CD4-positive, alpha-beta T cell (primary cell): ENCODE data around the gene ZNF91. TPM values are rescaled to one million over a fixed set of nuclear protein-coding genes. Genes with fewer than 3 reads are reported as not detected.
A peak's percentile ranks its signal among the peaks of the same experiment; 100 is the strongest.

Experiments used
- ATAC-seq: fragments of 200-7000 bp; cut with Tn5 transposase; one replicate; pipeline ENCODE4 v1.10.0; 2022; ENCODE audit warnings: mild to moderate bottlenecking; ENCODE audit not compliant: poor library complexity
- CTCF ChIA-PET: fragments of 350-600 bp; sonication (Branson Sonifier 250); formaldehyde crosslinking; loops from one replicate; lab custom pipeline; 2021; ENCODE audit warnings: antibody characterized with exemption, inconsistent platforms; lab: Charles Lee
- POLR2A ChIA-PET: fragments of 350-600 bp; sonication (Branson Sonifier 250); formaldehyde crosslinking; loops from one replicate; lab custom pipeline; 2021; ENCODE audit warnings: antibody characterized with exemption, inconsistent platforms; lab: Charles Lee
- DNase-seq, 14 experiments: peaks; one replicate each; pipeline ENCODE4 v3.0.0-alpha.2; 2013 to 2020; ENCODE audit warnings: mixed read lengths in 2 of 14
- H3K27ac ChIP-seq, 2 donors: one replicate each; pipeline versions ENCODE4 v1.5.1 to v1.7.0; 2013; ENCODE audit warnings: low read length in 2 of 2, low read depth in 1 of 2, mild to moderate bottlenecking in 1 of 2
- H3K27me3 ChIP-seq, 2 experiments: 1 replicate in 1 of 2; 2 replicates in 1 of 2; pipeline versions ENCODE4 v1.6.1 to v1.7.0; 2013; ENCODE audit warnings: low read length in 2 of 2, control low read depth in 1 of 2, mild to moderate bottlenecking in 1 of 2, moderate library complexity in 1 of 2; ENCODE audit not compliant: insufficient read depth in 2 of 2, control insufficient read depth in 1 of 2
- H3K36me3 ChIP-seq: one replicate; pipeline ENCODE4 v1.6.1; 2013; ENCODE audit warnings: low read length, control low read depth; ENCODE audit not compliant: insufficient read depth
- H3K4me1 ChIP-seq: one replicate; pipeline ENCODE4 v1.6.1; 2013; ENCODE audit warnings: low read length, control low read depth; ENCODE audit not compliant: insufficient read depth
- H3K4me3 ChIP-seq: one replicate; pipeline ENCODE4 v1.5.1; 2013; ENCODE audit warnings: mild to moderate bottlenecking, low read length, moderate library complexity
- H3K9me3 ChIP-seq, 2 experiments: 1 replicate in 1 of 2; 2 replicates in 1 of 2; pipeline versions ENCODE4 v1.6.1 to v1.7.0; 2013; ENCODE audit warnings: low read length in 2 of 2, mild to moderate bottlenecking in 2 of 2, control low read depth in 1 of 2, moderate library complexity in 1 of 2; ENCODE audit not compliant: control insufficient read depth in 1 of 2, insufficient read depth in 1 of 2
- H3K27ac Mint-ChIP-seq: one replicate; pipeline ENCODE4 v1.8.0; 2020; ENCODE audit warnings: mixed read lengths
- H3K27me3 Mint-ChIP-seq: one replicate; pipeline ENCODE4 v1.8.0; 2021; ENCODE audit warnings: mixed read lengths
- H3K36me3 Mint-ChIP-seq: one replicate; pipeline ENCODE4 v1.8.0; 2021; ENCODE audit warnings: low read depth, mixed read lengths
- H3K4me1 Mint-ChIP-seq: one replicate; pipeline ENCODE4 v1.8.0; 2021; ENCODE audit warnings: low read depth, mixed read lengths
- H3K4me3 Mint-ChIP-seq: one replicate; pipeline ENCODE4 v1.8.0; 2020; ENCODE audit warnings: mild to moderate bottlenecking, mixed read lengths
- H3K9me3 Mint-ChIP-seq: one replicate; pipeline ENCODE4 v1.8.0; 2020; ENCODE audit warnings: mixed read lengths
- CTCF ChIP-seq: fragments of 200-600 bp; IDR thresholded peaks from one replicate; pipeline ENCODE4 v1.8.0; 2022; ENCODE audit warnings: antibody characterized with exemption, mild to moderate bottlenecking
- intact Hi-C, 2 experiments: fragments of 100-400 bp; cut with DNase I in 1 of 2; cut with micrococcal nuclease in 1 of 2; formaldehyde crosslinking; loops; one replicate each; pipeline versions ENCODE4 v1.15.1 to v1.9.0; 2023 to 2025; cut with DNase I, micrococcal nuclease
- polyA plus RNA-seq, 2 donors: library from polyadenylated mRNA; unstranded; fragments of 120-200 nt; gene quantifications; one replicate each; pipeline ENCODE4 v1.2.1, GENCODE V29; 2013
- total RNA-seq, 174 experiments: library from RNA in 2 of 174; stranded (reverse) in 2 of 174; gene quantifications; one replicate each; pipeline ENCODE4 v1.2.3 and lab custom pipeline; 2021 to 2026

The ZNF91 gene
- total RNA-seq (10 to 100 TPM; 95.5 to 99.3 TPM), total RNA-seq (lab: John Stamatoyannopoulos, UW) (45.8 to 510 (median 264) reads per million in 172 experiments)
- polyA plus RNA-seq (2013, experiment 1 of 2) = 26.2 TPM
- polyA plus RNA-seq (2013, experiment 2 of 2) = 18.1 TPM

DNA sequence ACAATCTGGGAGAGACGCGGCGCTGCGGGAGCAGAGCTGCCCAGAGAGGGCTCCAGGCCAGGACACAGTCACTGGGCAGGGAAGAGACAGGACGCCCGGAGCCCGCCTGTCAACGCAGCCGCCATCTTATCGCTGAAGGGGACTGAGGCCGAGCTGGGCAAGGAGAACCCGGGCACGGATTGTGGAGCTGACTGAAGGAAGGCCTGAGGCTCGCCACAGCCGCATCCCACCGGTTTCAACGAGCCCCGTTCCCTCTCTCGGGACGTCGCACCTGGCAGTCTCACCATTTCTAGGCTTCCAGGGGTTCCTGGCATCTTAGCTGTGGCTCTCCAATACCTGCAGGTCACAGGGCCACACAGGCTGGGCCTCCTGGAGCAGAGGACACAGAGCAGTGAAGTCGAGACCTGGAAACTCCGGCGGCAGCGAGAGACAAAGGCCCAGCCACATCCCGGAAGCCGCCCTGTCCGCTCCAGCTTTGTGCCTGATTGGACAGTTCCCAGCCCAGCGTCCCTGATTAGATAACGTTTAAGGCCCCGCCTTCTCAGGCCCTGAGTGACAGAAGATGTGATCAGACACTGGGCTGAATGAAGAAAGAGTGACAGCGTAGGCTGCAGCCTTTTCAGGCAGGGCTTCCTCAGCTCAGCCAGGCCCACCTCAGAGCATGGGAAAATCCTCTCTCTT, at the start of gene ZNF91:
Gene ZNF91 (minus strand): TSS at position 431 of the 681 bp plus-strand sequence. CDS start 117 bp downstream, at position 314.
- H3K4me3 ChIP-seq = peak within 1 kb of the TSS; percentile 90
- no peak for TF ChIP-seq CTCF
- peak; percentile 82 to 98 (median 85) for DNase-seq
- ChIA-PET CTCF (no interaction called here), POLR2A (interaction anchor here (0.6 to 4.3 kb wide), 30 partner anchors 8 to 1998 kb away, joined by 3 to 48 read pairs (median 4); partner anchors contain the start of genes ZNF100, ZNF208, ZNF254 and ZNF257)
- peaks cover 10% of the 10 kb centered on the region for H3K36me3 ChIP-seq
- intact Hi-C loops = loop anchor here (1.0 to 10.0 kb wide), 11 partner anchors 47 to 760 kb away; partner anchors contain the start of genes ZNF492 (in 1 of the 2), ZNF675 (in 1 of the 2), ZNF681 (in 1 of the 2) and ZNF724 (in 1 of the 2)
- no peaks in the 10 kb centered on the region for H3K27me3 ChIP-seq
- peak; percentile 94 for ATAC-seq
- peak within 1 kb of the TSS; percentile 88 to 95 for H3K27ac ChIP-seq
- peaks cover 29% of the 10 kb centered on the region for H3K4me1 ChIP-seq
- H3K4me3 Mint-ChIP-seq = peak within 1 kb of the TSS; percentile 96
- peaks cover under 1 to 3% of the 10 kb centered on the region in 2 experiments for H3K9me3 ChIP-seq
- H3K27me3 Mint-ChIP-seq = no peaks in the 10 kb centered on the region
- H3K9me3 Mint-ChIP-seq = no peaks in the 10 kb centered on the region
- H3K36me3 Mint-ChIP-seq = peaks cover 49% of the 10 kb centered on the region
- peak within 1 kb of the TSS; percentile 96 for H3K27ac Mint-ChIP-seq
- H3K4me1 Mint-ChIP-seq = peaks cover 50% of the 10 kb centered on the region

- ChIA-PET CTCF (no interaction called here), POLR2A (no interaction called here)
- no peaks in the 10 kb centered on the region for H3K4me1 ChIP-seq
- H3K4me3 ChIP-seq = no peak overlapping the region
- no peaks in the 10 kb centered on the region for H3K27me3 Mint-ChIP-seq
- H3K36me3 Mint-ChIP-seq = no peaks in the 10 kb centered on the region
- peak; percentile 20 for TF ChIP-seq CTCF
- no peak overlapping the region for H3K27ac ChIP-seq
- intact Hi-C loops = no loop called here
- no peaks in the 10 kb centered on the region for H3K36me3 ChIP-seq
- H3K9me3 Mint-ChIP-seq = peaks cover 30% of the 10 kb centered on the region
- no peak for ATAC-seq
- no peaks in the 10 kb centered on the region for H3K27me3 ChIP-seq
- peak in 2 of 14 experiments; percentile 7 to 15 for DNase-seq
- H3K9me3 ChIP-seq = peaks cover 0 to 6% of the 10 kb centered on the region in 2 experiments
- H3K27ac Mint-ChIP-seq = no peak overlapping the region
- H3K4me3 Mint-ChIP-seq = no peak overlapping the region
- H3K4me1 Mint-ChIP-seq = no peaks in the 10 kb centered on the region
Observed at GRCh38 chr19:23440791-23441190, 45.5 kb upstream of the ZNF91 start.

DNA sequence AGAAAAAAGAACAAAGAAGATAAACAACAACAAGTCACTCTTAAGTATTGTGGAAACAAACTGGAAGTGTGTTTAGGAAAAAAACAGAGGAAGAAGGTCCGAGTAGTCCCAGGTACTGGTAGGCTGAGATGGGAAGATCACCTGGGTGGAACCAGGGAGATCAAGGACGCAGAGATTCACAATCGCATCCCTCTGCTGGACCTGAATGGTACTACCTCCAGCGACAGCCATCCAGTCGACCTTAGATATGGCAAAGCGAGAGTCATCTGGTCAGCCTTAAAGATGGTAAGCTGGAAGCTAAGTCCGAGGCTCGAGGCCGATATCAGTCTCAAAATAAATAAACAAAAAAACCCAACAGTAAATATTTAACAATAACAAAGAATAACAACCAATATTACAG, 44.9 kb upstream of the ZNF91 start:
- no peaks in the 10 kb centered on the region for H3K27me3 Mint-ChIP-seq
- intact Hi-C loops = no loop called here
- POLR2A ChIA-PET = no interaction called here
- H3K36me3 Mint-ChIP-seq = no peaks in the 10 kb centered on the region
- Histone ChIP-seq H3K9me3 (peaks cover 0 to 11% of the 10 kb centered on the region in 2 experiments), H3K36me3 (no peaks in the 10 kb centered on the region), H3K4me1 (no peaks in the 10 kb centered on the region), H3K27me3 (no peaks in the 10 kb centered on the region), H3K4me3 (no peak overlapping the region), H3K27ac (no peak overlapping the region)
- no peaks in the 10 kb centered on the region for H3K4me1 Mint-ChIP-seq
- H3K27ac Mint-ChIP-seq = no peak overlapping the region
- TF ChIP-seq CTCF = no peak
- CTCF ChIA-PET = no interaction called here
- no peak for ATAC-seq
- peaks cover 30% of the 10 kb centered on the region for H3K9me3 Mint-ChIP-seq
- DNase-seq = peak in 1 of 14 experiments; percentile 9
- no peak overlapping the region for H3K4me3 Mint-ChIP-seq
